NOMO-1 (cell line): ENCODE measurements around the gene MAFB.

Experiments used
- DNase-seq, 2 experiments: peaks; one replicate each; lab custom pipeline; 2025; ENCODE audit not compliant: unreplicated experiment in 2 of 2; lab: John Stamatoyannopoulos, UW

Gene MAFB

DNA sequence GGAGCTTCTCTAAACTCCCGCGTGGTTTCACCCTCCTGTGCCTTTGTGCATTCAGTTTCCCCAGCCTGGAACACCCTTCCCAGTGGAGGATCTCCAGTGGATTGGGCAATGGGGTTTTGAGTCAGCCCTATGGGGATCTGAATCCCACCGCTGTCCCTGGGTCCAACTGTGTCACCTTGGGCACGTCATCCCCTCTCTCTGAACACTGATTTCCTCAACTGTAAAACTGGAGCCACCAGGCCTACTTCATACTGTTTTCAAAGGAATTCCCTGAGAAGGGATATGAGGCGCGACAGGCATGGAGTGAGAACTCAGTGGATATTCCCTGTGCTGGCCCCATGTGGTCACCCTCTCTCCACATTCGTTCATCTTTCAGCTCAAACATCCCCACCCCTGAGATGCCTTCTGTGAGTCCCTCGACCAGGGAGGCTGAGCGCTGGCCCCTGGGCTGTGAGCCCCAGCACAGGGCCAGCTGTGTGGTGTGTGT is 25.7 kb downstream of the MAFB start:
- DNase-seq: no peak

DNA sequence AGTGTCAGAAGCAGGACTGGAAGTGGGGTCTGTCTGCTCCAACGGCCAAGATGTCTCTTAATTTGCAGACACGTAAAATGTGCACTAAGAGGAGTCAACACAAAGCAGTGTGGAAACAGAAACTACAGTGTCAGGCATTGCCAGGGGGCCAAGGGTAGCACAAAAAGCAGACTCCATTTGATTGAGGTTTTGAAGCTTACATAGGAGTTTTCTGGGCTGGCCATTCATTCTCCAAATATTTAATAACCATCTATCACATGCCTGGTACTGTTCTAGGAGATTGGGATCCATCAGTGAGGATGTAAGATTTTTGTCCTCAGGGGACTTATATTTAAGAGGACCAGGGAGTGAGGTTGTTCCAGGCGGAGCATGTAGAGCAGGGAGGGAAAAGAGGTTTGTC is 29.5 kb downstream of the MAFB start:
- no peak for DNase-seq

DNA sequence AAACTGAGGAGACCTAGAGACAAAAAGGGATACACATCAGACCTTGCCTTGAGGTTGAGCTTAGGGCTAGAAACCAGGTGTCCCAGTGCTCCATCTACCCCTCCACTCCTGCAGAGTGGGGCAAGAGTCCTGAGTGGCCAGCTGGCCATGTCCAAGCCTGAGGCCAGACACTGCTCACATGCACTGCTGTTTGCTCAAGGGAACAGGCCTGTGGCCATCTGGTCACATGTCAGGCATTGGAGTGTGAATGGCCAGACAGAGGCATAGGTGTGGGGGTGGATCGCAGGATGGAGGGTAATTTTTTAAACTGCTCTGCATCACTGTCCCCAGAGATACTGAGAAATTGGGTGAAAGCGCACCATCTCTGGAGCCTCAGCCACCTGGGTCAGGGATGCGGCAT is 30.5 kb downstream of the MAFB start:
- DNase-seq: no peak

DNA sequence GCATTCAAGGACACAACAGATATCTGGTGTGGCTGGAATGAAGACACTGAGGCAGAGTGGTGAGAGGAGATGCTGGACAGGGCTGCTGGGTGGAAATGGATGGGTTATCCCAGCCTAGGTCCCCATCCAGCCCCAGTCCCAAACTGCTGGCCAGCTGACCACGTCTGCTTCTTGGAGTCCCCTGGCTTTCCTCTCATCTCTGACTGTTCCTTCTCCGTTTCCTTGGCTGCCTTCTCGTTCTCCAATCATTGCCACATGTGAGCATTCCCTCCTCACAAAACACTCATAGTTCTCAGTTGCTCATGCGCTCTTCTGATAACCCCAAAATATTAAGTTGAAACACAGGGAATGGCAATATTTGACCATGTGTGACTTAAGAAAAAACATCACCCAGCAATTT is 31.5 kb downstream of the MAFB start:
- no peak for DNase-seq

DNA sequence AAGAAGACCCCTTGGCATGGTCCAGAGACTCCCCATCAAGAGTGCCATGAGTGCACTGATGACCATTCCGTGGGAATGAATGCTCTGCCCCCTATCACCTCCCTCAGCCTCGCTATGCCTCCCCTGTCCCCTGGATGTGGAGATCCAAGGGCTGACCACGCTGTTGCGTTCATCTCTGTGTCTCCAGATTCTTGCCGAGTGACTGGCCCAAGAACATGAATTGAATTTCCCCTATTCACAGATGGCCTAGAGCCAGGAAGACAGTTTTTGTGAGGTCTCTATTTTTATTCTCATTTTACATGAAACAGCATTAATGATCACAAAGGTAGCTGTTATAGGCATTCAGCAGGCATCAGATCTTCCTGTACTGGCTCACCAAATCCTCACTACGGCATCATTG is 33.6 kb downstream of the MAFB start:
- DNase-seq: no peak

DNA sequence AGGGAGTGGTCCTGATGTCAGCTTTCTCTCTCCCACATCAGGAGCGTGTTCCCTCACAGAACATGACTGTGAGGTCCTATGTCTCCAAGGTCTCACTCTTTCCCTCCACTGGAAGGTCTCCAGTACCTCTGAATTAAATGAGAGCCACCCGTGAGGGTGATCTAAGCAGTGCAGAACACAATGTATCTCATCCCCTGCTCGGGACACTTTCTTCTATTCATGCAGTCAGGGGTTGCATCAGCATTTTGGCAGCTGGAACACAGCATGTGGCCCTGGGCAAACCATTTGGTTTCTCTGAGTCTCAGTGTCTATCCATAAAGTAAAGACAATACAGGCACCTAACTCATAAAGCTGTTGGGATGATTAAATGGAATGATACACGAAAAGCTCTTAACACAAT is 34.2 kb downstream of the MAFB start:
- no peak for DNase-seq

DNA sequence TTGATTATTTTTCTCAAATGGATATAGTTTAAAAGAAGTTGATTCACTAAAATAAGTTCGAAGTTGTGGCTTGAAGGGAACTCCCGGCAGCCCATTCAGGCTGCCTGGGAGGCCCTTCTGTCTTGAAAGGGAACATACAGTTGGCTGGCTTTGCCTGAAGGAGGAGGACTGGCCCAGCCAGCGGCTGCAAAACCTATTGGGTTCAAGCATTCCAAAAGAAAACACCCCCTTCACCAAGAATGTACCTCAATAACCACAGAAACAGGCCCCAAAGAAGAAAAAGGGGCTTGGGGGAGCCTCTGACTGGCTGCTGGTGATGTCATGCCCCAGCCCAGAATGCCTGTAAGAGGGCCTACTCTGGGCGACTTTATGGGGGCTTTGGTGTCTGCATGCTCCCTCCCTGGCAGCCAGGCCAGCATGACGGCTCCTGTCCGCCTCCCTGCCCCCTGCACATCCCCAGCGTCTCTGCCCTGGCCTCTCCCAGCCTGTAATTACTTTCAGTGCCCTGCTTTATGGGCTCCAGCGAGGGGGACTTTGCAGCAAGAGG is 36.5 kb downstream of the MAFB start:
- no peak for DNase-seq

DNA sequence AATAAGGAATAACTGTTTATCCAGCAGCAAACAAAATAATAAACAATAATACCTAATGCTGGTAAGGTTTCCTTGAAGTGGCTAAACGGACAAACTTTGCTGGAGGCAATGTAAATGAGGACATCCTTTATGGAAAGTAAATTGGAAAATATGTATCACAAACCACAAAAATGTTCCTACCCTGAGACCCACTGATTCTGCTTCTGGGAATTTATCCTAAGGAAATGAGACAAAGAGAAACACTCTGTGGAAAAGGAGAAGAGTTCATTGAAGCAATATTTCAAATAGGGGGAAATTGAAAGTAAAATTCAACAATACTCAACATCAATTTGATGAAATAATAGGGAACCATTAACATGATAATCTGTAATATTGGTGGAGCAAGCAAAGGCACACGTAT is 37.9 kb downstream of the MAFB start:
- no peak for DNase-seq

DNA sequence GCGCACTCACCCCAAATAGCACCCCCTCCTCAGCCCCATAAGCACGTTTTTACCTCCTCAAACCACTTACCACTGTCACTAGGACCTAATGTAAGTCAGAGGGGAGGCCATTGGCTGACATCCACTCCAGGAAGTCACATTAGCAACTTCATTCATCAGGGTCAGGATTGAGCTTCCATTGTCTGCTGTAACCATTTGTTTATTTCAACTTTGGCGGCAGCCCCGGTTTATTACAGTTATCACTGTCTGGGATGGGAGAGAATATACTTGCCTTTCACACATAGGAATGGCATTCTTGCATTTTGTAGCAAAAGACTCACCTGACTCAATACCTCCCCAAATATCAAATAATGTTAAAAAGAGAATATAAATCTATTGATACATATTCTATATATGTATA is 38.3 kb downstream of the MAFB start:
- DNase-seq: no peak

DNA sequence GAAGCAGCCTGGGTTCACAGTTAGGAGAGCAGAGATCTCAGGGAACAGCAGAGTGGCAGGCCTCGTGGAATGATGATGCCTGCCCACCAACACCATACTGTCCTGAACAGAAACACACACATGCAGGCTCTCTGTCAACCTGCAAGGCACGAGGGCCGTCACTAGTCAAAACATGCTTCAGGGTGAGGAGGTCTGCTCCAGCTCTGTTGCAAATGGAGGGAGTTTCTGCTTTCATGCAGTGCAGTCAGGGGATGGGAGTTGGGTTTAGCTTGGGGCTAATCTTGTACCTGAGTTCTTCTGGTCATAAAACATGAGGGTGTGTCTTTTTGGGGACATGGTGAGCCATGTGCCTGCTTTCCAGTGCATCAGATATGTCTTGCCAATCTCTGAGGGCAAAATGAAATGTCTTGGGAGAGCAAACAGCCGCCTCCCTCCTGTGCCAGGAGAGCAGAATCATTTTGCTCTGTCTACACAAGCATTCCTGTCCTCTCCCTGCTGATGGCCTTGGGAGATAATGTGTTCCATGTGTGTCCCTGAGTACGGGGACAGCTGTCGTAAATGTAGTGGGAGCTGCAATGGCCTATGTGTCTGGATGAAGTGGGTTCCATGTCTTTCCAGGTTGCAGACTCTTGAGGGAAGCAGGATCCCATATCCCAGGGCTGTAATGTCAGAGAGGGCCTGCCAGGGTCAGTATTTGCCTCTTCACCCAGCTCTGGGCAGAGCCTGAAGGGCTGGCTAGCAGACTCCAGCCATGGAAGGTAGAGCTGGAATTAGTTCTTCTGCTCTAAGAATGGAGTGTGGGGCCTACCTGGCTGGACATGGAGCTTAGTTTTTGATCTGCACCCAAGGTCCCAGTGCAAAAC is 40.6 kb downstream of the MAFB start:
- no peak for DNase-seq

DNA sequence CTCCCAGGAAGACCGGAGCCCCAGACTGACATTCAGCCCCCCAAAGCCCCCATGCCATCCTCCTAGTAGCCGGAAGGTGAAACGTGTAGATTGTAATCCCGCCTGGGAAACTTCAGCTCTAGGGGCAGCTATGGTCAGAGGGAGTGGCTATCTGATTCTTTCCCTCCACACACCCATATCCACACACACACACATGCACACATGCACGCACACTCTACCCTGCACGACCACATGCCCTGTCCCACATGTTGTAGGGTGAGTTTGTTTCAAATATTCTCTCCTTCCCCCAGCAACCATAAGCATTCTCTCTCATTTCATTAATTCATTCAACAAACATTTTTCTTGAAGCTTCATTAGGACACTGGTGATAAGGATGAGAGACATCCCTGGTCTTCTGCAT is 42.2 kb downstream of the MAFB start:
- DNase-seq: no peak

DNA sequence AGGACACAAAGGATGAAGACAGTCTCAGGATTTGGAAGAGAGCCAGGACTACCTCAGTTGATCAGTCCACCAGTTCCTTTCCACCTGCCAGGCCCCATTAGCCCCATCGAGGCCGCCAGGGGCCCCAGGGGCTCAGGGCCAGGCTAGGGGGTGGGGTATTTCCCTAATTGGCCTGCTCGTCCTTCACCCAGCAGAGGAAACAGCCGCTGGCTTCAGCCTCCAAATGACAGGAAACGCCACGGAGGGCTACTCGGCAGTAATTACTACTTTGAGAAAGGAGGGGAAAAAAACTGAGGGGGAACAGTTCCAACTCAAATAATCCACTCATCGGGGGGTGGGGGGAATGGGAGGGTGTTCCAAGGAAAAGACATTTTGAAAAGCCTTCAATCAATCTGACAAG is 42.7 kb downstream of the MAFB start:
- peak in 1 of 2 experiments; percentile 2 for DNase-seq

DNA sequence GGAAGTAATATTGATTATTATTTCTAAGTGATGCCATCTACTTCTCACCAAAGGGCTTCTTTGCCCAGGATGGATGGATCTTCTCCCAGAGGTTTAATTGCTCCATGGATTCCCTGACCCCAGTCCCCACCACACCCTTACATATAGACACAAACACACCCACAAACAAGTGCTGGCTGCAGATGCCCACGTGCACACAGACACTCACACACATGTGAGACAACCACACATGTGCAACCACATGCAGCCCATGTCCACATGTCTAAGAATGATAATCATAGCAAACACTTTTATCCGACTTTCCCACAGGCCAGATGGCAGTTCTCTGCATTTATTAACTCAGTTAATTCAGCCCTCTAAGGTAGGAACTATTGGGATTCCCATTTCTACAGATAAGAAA is 44.2 kb downstream of the MAFB start:
- DNase-seq: no peak

DNA sequence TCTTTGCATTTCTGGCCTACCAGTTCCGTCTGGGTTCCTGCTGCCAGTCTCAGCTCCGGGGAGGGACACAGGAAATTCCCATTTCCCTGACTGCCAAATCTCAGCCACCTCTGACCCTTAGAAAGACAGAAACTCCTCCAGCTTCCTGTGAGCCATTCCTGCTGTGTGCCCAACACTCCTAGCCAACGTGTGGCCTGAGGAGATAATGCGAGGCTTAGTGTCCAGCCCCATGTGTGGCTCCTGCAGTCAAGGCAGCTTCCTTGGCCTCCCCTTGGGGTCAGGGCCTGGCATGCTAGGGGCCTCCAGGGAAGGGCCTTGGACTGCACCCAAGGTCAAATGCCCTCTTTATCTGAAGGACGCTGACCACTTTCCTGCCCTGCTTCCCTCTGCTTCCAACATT is 45.1 kb downstream of the MAFB start:
- no peak for DNase-seq

DNA sequence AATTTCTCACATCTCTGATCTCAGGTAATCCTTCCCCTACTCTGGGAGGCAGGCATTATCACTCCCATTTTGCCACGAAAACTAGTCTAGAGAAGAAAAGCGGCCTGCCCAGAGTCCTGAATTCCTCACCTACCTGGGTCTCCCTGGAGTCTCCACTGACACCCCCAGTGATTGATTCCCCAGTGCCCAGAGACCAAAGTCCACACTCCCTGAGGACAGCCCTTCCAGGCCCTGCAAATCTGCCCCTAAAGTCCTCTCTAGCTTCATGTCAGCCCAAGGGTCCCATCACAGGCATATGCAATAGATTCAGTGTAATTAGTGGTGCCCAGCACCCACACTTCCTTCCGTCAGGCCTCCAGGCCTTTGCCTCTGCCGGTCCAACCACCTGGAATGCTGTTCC is 47.2 kb downstream of the MAFB start:
- no peak for DNase-seq

DNA sequence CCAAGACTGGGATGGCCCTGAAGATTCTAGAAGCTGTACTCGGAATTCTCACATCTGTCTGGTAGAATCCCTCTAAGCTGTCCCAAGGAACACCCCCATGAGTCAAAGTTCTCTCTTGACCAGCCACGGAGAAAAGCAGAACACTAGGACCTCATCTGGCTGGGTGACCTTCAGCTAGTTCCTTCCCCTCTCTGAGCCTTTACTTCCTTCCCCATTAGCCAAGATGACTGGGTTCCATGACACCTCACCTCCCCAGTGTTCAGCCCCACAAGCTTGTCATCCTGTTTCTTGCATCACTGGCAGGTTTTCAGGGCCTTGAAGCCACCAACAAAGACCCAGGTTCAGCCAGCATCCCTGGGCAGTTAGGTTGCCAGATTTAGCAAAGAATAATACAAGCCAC is 47.8 kb downstream of the MAFB start:
- DNase-seq: no peak

DNA sequence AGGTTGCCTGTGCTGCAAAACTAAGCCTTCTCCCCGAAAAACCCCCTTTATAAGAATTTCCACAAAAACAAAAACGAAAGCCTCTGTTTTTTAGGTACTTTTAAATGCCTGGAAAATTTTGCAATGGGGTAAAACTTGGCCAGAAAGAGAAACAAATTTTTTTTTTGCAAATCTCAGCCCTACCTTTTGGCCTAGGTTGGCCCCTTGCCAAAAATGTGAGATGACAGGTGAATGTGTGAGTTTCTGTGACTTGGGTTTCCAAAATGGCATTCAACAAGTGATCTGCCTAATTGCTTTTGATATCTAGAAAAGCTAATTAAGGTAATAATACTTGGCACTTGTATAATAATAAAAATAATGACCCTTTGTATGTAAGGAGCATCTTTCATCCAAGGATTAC is 48.4 kb downstream of the MAFB start:
- no peak for DNase-seq

DNA sequence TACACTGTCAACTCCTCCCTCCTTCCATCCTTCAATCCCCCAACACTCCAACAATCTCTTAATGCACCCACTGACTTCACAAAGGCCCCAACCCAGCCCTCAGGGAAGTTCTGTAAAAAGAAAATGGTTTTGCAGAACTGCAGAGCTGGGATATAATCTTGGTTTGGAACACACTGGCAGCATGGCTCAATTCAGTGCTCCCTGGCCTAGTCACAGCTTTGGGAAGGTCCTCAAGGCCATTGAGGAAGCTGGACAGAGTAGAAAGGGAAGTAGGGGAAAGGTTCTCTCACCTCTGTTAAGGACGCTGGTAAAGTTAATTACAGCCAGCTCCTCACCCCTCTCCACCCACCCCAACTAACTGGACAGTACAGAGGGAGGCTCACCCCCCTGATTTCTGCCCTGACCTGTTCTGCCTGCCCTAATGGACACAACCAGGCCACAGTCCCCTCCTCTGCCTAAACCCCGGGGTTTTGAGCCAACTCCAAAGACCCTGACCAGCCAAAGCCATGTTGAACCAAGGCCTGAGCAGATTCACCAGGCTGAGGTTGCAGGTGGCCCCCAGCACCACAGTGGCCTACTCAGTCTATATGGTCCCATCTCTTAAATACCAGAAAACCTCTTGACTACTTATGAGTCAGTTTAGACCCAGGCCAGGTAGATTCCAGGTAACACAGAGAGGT is 49.2 kb downstream of the MAFB start:
- DNase-seq: no peak

DNA sequence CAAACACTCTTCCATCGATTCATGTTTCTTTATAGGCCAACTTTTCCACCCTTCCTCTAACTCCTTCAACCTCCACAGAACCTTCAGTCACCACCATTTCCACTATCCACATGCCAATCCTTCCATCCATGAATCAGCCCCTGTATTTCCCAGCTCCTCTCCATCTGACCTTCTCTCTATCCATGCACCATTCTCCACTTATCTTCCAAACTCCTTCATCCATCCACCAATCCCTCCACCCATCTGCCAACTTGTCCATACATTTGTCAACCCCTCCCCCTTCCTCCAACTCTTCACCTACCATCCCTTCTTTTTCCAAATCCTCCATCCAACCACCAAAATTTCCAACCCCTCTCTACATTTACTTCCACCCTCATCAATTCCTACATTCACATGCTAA is 49.9 kb downstream of the MAFB start:
- DNase-seq: no peak

DNA sequence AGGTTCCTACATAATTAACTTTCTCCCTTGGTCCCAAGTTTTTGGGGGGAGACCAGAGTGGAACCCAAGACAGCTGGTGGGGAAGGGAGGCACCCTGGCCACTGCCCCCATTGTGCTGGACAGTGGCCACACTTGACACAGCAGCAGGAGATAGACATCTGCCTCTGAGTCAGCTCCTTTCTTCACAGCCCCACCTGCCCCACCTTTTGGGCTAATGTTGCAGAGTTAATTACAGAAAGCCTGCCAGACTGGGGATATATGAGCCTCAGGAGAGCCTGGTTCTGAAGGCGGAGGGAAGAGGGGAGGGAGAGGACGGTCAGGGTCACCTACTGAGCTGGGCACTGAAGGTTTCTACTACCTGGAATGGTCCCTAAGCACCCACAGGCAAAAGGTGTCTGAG is 50.6 kb downstream of the MAFB start:
- no peak for DNase-seq

DNA sequence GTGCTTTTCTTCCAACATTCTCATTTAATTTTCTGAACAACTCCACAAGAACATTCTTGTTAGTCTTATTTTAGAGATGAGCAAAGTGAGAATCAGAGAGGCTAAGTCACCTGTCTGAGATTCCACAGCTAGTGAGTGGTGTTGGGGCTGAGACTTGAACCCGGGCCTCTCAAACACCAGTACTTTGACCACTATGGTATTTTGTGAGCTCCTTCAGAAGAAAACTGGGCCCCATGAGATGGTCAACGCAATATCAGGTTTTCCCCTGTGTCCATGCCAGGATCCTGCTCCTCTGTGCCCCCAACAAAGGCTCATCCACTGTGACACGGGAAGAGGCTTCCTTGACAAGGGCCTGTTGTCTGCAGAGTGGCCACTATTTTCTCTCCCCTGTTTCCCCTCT is 51.9 kb downstream of the MAFB start:
- no peak for DNase-seq

DNA sequence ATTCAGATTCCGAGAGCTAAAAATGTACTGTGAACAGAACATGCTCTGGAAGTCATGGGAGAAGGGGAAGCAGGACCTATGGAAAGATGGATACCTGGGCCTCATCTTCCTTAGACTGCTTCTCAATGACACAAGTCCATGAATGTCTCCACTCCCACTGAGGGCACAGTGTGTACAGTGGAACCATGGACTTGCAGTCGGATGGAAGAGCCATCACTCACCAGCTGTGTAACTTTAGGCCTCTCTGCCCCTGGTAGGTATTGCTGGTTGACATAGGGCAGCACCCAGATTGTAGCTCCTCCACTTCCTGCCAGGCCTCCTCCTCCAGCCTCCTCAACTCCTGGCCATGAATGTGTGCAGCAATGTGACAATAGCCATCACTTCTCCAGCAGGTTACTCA is 52.5 kb downstream of the MAFB start:
- DNase-seq: no peak
